ENCODE data around the gene BEGAIN. TPM values are rescaled to one million over a fixed set of nuclear protein-coding genes. Genes with fewer than 3 reads are reported as not detected.

The BEGAIN gene
- total and polyA plus RNA-seq, 2 experiments from 2014 or later = 0.11 to 0.65 TPM

DNA sequence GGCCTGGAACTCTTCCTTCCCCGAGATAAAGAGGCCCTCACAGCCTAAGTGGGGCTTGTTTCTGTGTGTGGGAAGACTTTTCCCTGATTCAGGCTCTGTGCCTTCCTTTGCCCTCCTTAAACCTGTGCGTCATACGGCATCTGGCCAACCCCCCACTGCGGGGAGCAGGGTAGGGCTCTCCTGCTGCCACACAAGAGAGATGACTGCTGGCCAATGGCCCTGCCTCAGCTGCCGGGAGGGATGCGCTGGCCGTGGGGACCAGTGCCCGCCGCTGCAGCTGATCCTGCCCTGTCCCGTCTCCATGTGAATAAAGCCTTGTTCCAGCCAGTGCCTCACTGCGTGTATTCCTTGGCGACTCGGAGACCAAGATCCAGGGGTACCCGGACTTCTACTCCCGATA, 42.5 kb upstream of the BEGAIN start:
- Histone ChIP-seq H3K27me3 (replicated peaks; ENCODE audit: insufficient read depth) (peaks cover 34% of the 10 kb centered on the region), H3K4me3 (no peak overlapping the region), H3K9me2 (ENCODE audit: insufficient read depth) (no peaks in the 10 kb centered on the region), H3F3A (ENCODE audit: insufficient read depth) (no peaks in the 10 kb centered on the region), H3K27ac (no peak overlapping the region), H3K79me2 (ENCODE audit: insufficient read depth) (no peaks in the 10 kb centered on the region), H3K4me2 (ENCODE audit: unreplicated experiment) (no peak overlapping the region), H3K9me3 (ENCODE audit: low read depth) (no peaks in the 10 kb centered on the region), H2AFZ (no peak overlapping the region), H4K20me1 (ENCODE audit: insufficient read depth) (no peaks in the 10 kb centered on the region), H3K9ac (no peak overlapping the region), H3K4me1 (ENCODE audit: insufficient read depth) (no peaks in the 10 kb centered on the region), H3K36me3 (ENCODE audit: low read depth) (no peaks in the 10 kb centered on the region)
- DNase-seq = no peak
- in situ Hi-C loops (cut with MboI) = loop anchor here (25.0 kb wide), 1 partner anchor 217 kb away; no protein-coding TSS in a partner anchor
- 80 to 82% methylated on average over 14 to 15 of the region's 15 CpGs for WGBS, 2 experiments (ENCODE audit: low coverage in 1 of 2, low lambda C conversion rate in 2 of 2, missing lambda C conversion rate in 2 of 2)
- TF ChIP-seq EZH2phosphoT487 (IDR thresholded peaks at IDR 0.05; ENCODE audit: insufficient read depth, low read depth) = no peak
- no peak for TF ChIP-seq EZH2 (IDR thresholded peaks at IDR 0.05; ENCODE audit: insufficient read depth, poor library complexity, severe bottlenecking)

- Histone ChIP-seq H3K27ac (no peak overlapping the region), H4K20me1 (ENCODE audit: insufficient read depth) (no peaks in the 10 kb centered on the region), H3K9me2 (ENCODE audit: insufficient read depth) (no peaks in the 10 kb centered on the region), H3K4me1 (ENCODE audit: insufficient read depth) (no peaks in the 10 kb centered on the region), H3K36me3 (ENCODE audit: low read depth) (no peaks in the 10 kb centered on the region), H2AFZ (no peak overlapping the region), H3K79me2 (ENCODE audit: insufficient read depth) (no peaks in the 10 kb centered on the region), H3F3A (ENCODE audit: insufficient read depth) (no peaks in the 10 kb centered on the region), H3K4me3 (no peak overlapping the region), H3K4me2 (ENCODE audit: unreplicated experiment) (no peak overlapping the region), H3K9ac (no peak overlapping the region), H3K9me3 (ENCODE audit: low read depth) (no peaks in the 10 kb centered on the region), H3K27me3 (replicated peaks; ENCODE audit: insufficient read depth) (peaks cover 34% of the 10 kb centered on the region)
- no peak for DNase-seq
- TF ChIP-seq EZH2phosphoT487 (IDR thresholded peaks at IDR 0.05; ENCODE audit: insufficient read depth, low read depth) (no peak), EZH2 (IDR thresholded peaks at IDR 0.05; ENCODE audit: insufficient read depth, poor library complexity, severe bottlenecking) (no peak)
- 59 to 65% methylated on average over 12 to 13 of the region's 13 CpGs for WGBS, 2 experiments (ENCODE audit: low coverage in 1 of 2, low lambda C conversion rate in 2 of 2, missing lambda C conversion rate in 2 of 2)
- in situ Hi-C loops (cut with MboI) = loop anchor here (25.0 kb wide), 1 partner anchor 217 kb away; no protein-coding TSS in a partner anchor
These were observed 41.9 kb upstream of the BEGAIN start for GRCh38 chr14:100629098-100629497.

DNA sequence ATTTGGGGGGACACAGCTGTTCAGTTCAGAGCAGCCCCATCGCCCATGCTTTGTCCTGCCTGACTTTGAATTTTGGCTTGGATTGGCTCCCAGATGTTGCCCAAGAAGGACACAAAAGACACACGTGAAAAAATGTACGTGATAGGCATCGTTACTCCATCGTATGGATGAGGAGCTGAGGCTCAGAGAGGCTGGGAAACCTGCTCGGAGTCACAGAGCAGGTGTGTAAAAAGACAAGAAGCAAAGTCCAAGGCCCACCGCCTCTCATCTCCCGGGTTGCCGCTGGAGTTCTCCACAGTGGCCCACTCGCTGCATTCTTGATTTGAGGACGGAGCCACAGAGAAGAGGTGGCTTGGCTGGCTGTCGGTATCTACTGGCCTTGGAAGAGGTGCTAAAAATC, 41.0 kb upstream of the BEGAIN start:
- Histone ChIP-seq H3F3A (ENCODE audit: insufficient read depth) (no peaks in the 10 kb centered on the region), H4K20me1 (ENCODE audit: insufficient read depth) (no peaks in the 10 kb centered on the region), H3K4me3 (no peak overlapping the region), H3K9me2 (ENCODE audit: insufficient read depth) (no peaks in the 10 kb centered on the region), H2AFZ (no peak overlapping the region), H3K79me2 (ENCODE audit: insufficient read depth) (no peaks in the 10 kb centered on the region), H3K27me3 (replicated peaks; ENCODE audit: insufficient read depth) (peaks cover 35% of the 10 kb centered on the region), H3K36me3 (ENCODE audit: low read depth) (no peaks in the 10 kb centered on the region), H3K9ac (no peak overlapping the region), H3K27ac (no peak overlapping the region), H3K4me2 (ENCODE audit: unreplicated experiment) (no peak overlapping the region), H3K9me3 (ENCODE audit: low read depth) (no peaks in the 10 kb centered on the region), H3K4me1 (ENCODE audit: insufficient read depth) (no peaks in the 10 kb centered on the region)
- in situ Hi-C loops (cut with MboI) = loop anchor here (25.0 kb wide), 1 partner anchor 216 kb away; no protein-coding TSS in a partner anchor
- 48 to 63% methylated on average over 12 of the region's 12 CpGs for WGBS, 2 experiments (ENCODE audit: low coverage in 1 of 2, low lambda C conversion rate in 2 of 2, missing lambda C conversion rate in 2 of 2)
- TF ChIP-seq EZH2phosphoT487 (IDR thresholded peaks at IDR 0.05; ENCODE audit: insufficient read depth, low read depth) = no peak
- DNase-seq = no peak

DNA sequence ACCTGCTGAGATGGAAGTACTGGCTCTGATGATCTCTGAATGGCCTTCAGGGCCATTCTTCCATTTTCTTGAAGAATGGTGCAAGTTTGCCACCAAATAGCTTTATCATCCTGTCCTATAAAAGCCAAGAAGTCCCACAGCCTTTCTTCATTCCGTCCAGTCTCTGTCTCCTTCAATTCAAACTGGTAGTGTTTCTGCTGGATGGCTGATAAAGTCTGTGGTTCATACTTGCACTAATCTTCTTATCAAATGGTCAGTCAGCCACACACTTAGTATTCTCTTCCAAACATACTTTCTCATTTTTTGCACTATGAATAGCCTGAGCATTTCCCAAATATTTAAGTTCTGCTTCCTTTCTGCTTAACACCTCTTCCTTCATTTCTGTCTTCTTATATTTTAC, 39.4 kb upstream of the BEGAIN start:
- H3K27me3 ChIP-seq (replicated peaks; ENCODE audit: insufficient read depth) = peaks cover 39% of the 10 kb centered on the region
- TF ChIP-seq EZH2 (IDR thresholded peaks at IDR 0.05; ENCODE audit: insufficient read depth, poor library complexity, severe bottlenecking) (no peak), EZH2phosphoT487 (IDR thresholded peaks at IDR 0.05; ENCODE audit: insufficient read depth, low read depth) (no peak)

DNA sequence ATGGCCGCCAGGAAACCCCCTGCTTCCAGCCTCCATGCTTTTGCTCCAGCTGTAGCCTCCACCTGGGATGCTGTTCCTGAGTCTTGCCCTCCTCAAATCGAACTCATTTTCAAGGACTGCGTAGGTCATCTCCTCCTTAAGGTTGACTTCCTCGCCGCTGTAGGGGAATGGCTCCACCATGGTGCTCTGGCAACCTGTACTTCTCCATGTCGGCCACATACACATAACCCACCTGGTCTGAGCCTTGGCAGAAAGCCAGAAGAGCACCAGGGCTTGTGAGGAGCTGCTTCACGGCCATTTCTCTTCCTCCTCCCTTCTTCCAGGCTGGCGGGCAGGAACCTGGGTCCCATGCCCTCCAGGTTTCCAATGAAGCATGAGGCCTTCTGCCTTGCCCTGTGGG, 36.7 kb upstream of the BEGAIN start:
- no peaks in the 10 kb centered on the region for H3K79me2 ChIP-seq (ENCODE audit: insufficient read depth)
- H2AFZ ChIP-seq = no peak overlapping the region
- in situ Hi-C loops (cut with MboI) = no loop called here
- 50% methylated on average over 8 of the region's 8 CpGs for WGBS, 2 experiments (ENCODE audit: low coverage in 1 of 2, low lambda C conversion rate in 2 of 2, missing lambda C conversion rate in 2 of 2)
- H3F3A ChIP-seq (ENCODE audit: insufficient read depth) = no peaks in the 10 kb centered on the region
- peaks cover 59% of the 10 kb centered on the region for H3K27me3 ChIP-seq (replicated peaks; ENCODE audit: insufficient read depth)
- H4K20me1 ChIP-seq (ENCODE audit: insufficient read depth) = no peaks in the 10 kb centered on the region
- no peak overlapping the region for H3K27ac ChIP-seq
- H3K4me3 ChIP-seq = no peak overlapping the region
- H3K36me3 ChIP-seq (ENCODE audit: low read depth) = no peaks in the 10 kb centered on the region
- H3K9me3 ChIP-seq (ENCODE audit: low read depth) = no peaks in the 10 kb centered on the region
- TF ChIP-seq EZH2 (IDR thresholded peaks at IDR 0.05; ENCODE audit: insufficient read depth, poor library complexity, severe bottlenecking) (no peak), EZH2phosphoT487 (IDR thresholded peaks at IDR 0.05; ENCODE audit: insufficient read depth, low read depth) (no peak)
- H3K9me2 ChIP-seq (ENCODE audit: insufficient read depth) = no peaks in the 10 kb centered on the region
- no peaks in the 10 kb centered on the region for H3K4me1 ChIP-seq (ENCODE audit: insufficient read depth)
- H3K4me2 ChIP-seq (ENCODE audit: unreplicated experiment) = no peak overlapping the region
- DNase-seq = no peak
- no peak overlapping the region for H3K9ac ChIP-seq

More for the DNA sequence above, 39.4 kb upstream of the BEGAIN start:
- no peaks in the 10 kb centered on the region for H3K79me2 ChIP-seq (ENCODE audit: insufficient read depth)
- 33 to 42% methylated on average over 1 of the region's 1 CpG for WGBS, 2 experiments (ENCODE audit: low coverage in 1 of 2, low lambda C conversion rate in 2 of 2, missing lambda C conversion rate in 2 of 2)
- in situ Hi-C loops (cut with MboI) = loop anchor here (25.0 kb wide), 1 partner anchor 214 kb away; no protein-coding TSS in a partner anchor
- H3K36me3 ChIP-seq (ENCODE audit: low read depth) = no peaks in the 10 kb centered on the region
- no peak overlapping the region for H3K27ac ChIP-seq
- no peak for DNase-seq
- no peaks in the 10 kb centered on the region for H3K9me3 ChIP-seq (ENCODE audit: low read depth)
- no peaks in the 10 kb centered on the region for H3K9me2 ChIP-seq (ENCODE audit: insufficient read depth)
- no peak overlapping the region for H2AFZ ChIP-seq
- H4K20me1 ChIP-seq (ENCODE audit: insufficient read depth) = no peaks in the 10 kb centered on the region
- no peaks in the 10 kb centered on the region for H3K4me1 ChIP-seq (ENCODE audit: insufficient read depth)
- H3K4me2 ChIP-seq (ENCODE audit: unreplicated experiment) = no peak overlapping the region
- no peaks in the 10 kb centered on the region for H3F3A ChIP-seq (ENCODE audit: insufficient read depth)
- no peak overlapping the region for H3K4me3 ChIP-seq
- H3K9ac ChIP-seq = no peak overlapping the region

Data from GM23248 (cell line).